Measurements from ENCODE around the gene TDRD7.

- TF ChIP-seq CTCF (IDR thresholded peaks at IDR 0.05) (no peak), EZH2phosphoT487 (IDR thresholded peaks at IDR 0.05) (no peak), EZH2 (IDR thresholded peaks at IDR 0.05) (no peak)
Observed at GRCh38 chr9:97418880-97419279, 7.0 kb downstream of the TDRD7 start.

Measured in neural progenitor cell (in vitro differentiated cells).